ENCODE results near the gene PDE4D. TPM values are rescaled to one million over a fixed set of nuclear protein-coding genes. Genes with fewer than 3 reads are reported as not detected.

Gene PDE4D
- total RNA-seq, 5 donors from 2014 or later (not counting 1 experiment from before 2014, with no cell fraction given), result 45.1 to 136 (median 64.9) TPM

GRCh38 chr5:59741599-59741998 is 151.9 kb downstream of the PDE4D start:
- no peak overlapping the region for H3K27ac Mint-ChIP-seq
- POLR2A ChIA-PET, result no interaction called here
- no CpG with 5 or more reads among the region's 3 CpGs for WGBS (ENCODE audit: insufficient coverage)

GRCh38 chr5:59738024-59738423 is 155.5 kb downstream of the PDE4D start:
- DNase-seq (no peak), ATAC-seq (replicated peaks in 1 of 4) (no peak)
- Mint-ChIP-seq H3K4me3 (no peak overlapping the region), H3K27ac (no peak overlapping the region), H3K9me3 (no peaks in the 10 kb centered on the region), H3K36me3 (no peaks in the 10 kb centered on the region), H3K4me1 (no peaks in the 10 kb centered on the region), H3K27me3 (peaks cover 0 to 4% of the 10 kb centered on the region in 2 donors)
- Histone ChIP-seq H3K4me1 (ENCODE audit: control insufficient read depth in 1 of 2, extremely low read depth in 1 of 2, insufficient read depth in 2 of 2, low read length in 2 of 2) (no peaks in the 10 kb centered on the region), H3K36me3 (ENCODE audit: control insufficient read depth in 2 of 2, extremely low read depth in 1 of 2, insufficient read depth in 1 of 2, low read length in 1 of 2) (no peaks in the 10 kb centered on the region), H3K27me3 (replicated peaks in 1 of 2; ENCODE audit: control insufficient read depth in 2 of 2, extremely low read depth in 1 of 2, insufficient read depth in 2 of 2, low read length in 1 of 2) (no peaks in the 10 kb centered on the region), H3K27ac (ENCODE audit: low read length) (no peak overlapping the region), H3K4me3 (ENCODE audit: control insufficient read depth in 1 of 2, extremely low read depth in 1 of 2, low read length in 1 of 2) (no peak overlapping the region), H3K9me3 (no peaks in the 10 kb centered on the region)
- no CpG with 5 or more reads among the region's 1 CpG for WGBS (ENCODE audit: insufficient coverage)
- POLR2A ChIA-PET, result no interaction called here
- CTCF ChIA-PET, result no interaction called here

More at GRCh38 chr5:59741599-59741998, 151.9 kb downstream of the PDE4D start:
- Mint-ChIP-seq H3K36me3 (no peaks in the 10 kb centered on the region), H3K4me3 (no peak overlapping the region), H3K9me3 (no peaks in the 10 kb centered on the region), H3K4me1 (no peaks in the 10 kb centered on the region), H3K27me3 (no peaks in the 10 kb centered on the region)
- Histone ChIP-seq H3K36me3 (ENCODE audit: control insufficient read depth in 2 of 2, extremely low read depth in 1 of 2, insufficient read depth in 1 of 2, low read length in 1 of 2) (no peaks in the 10 kb centered on the region), H3K9me3 (no peaks in the 10 kb centered on the region), H3K27ac (ENCODE audit: low read length) (no peak overlapping the region), H3K4me1 (ENCODE audit: control insufficient read depth in 1 of 2, extremely low read depth in 1 of 2, insufficient read depth in 2 of 2, low read length in 2 of 2) (no peaks in the 10 kb centered on the region), H3K4me3 (ENCODE audit: control insufficient read depth in 1 of 2, extremely low read depth in 1 of 2, low read length in 1 of 2) (no peak overlapping the region), H3K27me3 (replicated peaks in 1 of 2; ENCODE audit: control insufficient read depth in 2 of 2, extremely low read depth in 1 of 2, insufficient read depth in 2 of 2, low read length in 1 of 2) (no peaks in the 10 kb centered on the region)
- ATAC-seq (replicated peaks in 1 of 4), result no peak
- CTCF ChIA-PET, result no interaction called here
- DNase-seq, result no peak

- no peaks in the 10 kb centered on the region for H3K36me3 ChIP-seq (ENCODE audit: control insufficient read depth in 2 of 2, extremely low read depth in 1 of 2, insufficient read depth in 1 of 2, low read length in 1 of 2)
- no peak overlapping the region for H3K27ac ChIP-seq (ENCODE audit: low read length)
- H3K9me3 ChIP-seq, result no peaks in the 10 kb centered on the region
- Mint-ChIP-seq H3K36me3 (no peaks in the 10 kb centered on the region), H3K4me3 (no peak overlapping the region), H3K9me3 (no peaks in the 10 kb centered on the region), H3K4me1 (no peaks in the 10 kb centered on the region), H3K27ac (no peak overlapping the region), H3K27me3 (peaks cover 0 to 4% of the 10 kb centered on the region in 2 donors)
- H3K27me3 ChIP-seq (replicated peaks in 1 of 2; ENCODE audit: control insufficient read depth in 2 of 2, extremely low read depth in 1 of 2, insufficient read depth in 2 of 2, low read length in 1 of 2), result no peaks in the 10 kb centered on the region
- no peak for ATAC-seq (replicated peaks in 1 of 4)
- ChIA-PET POLR2A (no interaction called here), CTCF (no interaction called here)
- no peak for DNase-seq
- H3K4me1 ChIP-seq (ENCODE audit: control insufficient read depth in 1 of 2, extremely low read depth in 1 of 2, insufficient read depth in 2 of 2, low read length in 2 of 2), result no peaks in the 10 kb centered on the region
- H3K4me3 ChIP-seq (ENCODE audit: control insufficient read depth in 1 of 2, extremely low read depth in 1 of 2, low read length in 1 of 2), result no peak overlapping the region
These were observed 160.7 kb downstream of the PDE4D start for GRCh38 chr5:59732806-59733205.

GRCh38 chr5:59732301-59732700 is 161.2 kb downstream of the PDE4D start:
- H3K4me3 ChIP-seq (ENCODE audit: control insufficient read depth in 1 of 2, extremely low read depth in 1 of 2, low read length in 1 of 2), result no peak overlapping the region
- Mint-ChIP-seq H3K4me3 (no peak overlapping the region), H3K4me1 (no peaks in the 10 kb centered on the region), H3K9me3 (no peaks in the 10 kb centered on the region), H3K36me3 (no peaks in the 10 kb centered on the region), H3K27ac (no peak overlapping the region), H3K27me3 (peaks cover 0 to 4% of the 10 kb centered on the region in 2 donors)
- CTCF ChIA-PET, result interaction anchor here in 1 of 2 donors (0.6 kb wide), 1 partner anchor 78 kb away, joined by 3 read pairs; no protein-coding TSS in a partner anchor
- H3K4me1 ChIP-seq (ENCODE audit: control insufficient read depth in 1 of 2, extremely low read depth in 1 of 2, insufficient read depth in 2 of 2, low read length in 2 of 2), result no peaks in the 10 kb centered on the region
- POLR2A ChIA-PET, result no interaction called here
- no peaks in the 10 kb centered on the region for H3K9me3 ChIP-seq
- ATAC-seq (replicated peaks in 1 of 4) (no peak), DNase-seq (no peak)
- no peak overlapping the region for H3K27ac ChIP-seq (ENCODE audit: low read length)
- no CpG with 5 or more reads among the region's 2 CpGs for WGBS (ENCODE audit: insufficient coverage)
- no peaks in the 10 kb centered on the region for H3K27me3 ChIP-seq (replicated peaks in 1 of 2; ENCODE audit: control insufficient read depth in 2 of 2, extremely low read depth in 1 of 2, insufficient read depth in 2 of 2, low read length in 1 of 2)
- H3K36me3 ChIP-seq (ENCODE audit: control insufficient read depth in 2 of 2, extremely low read depth in 1 of 2, insufficient read depth in 1 of 2, low read length in 1 of 2), result no peaks in the 10 kb centered on the region

- Histone ChIP-seq H3K27ac (ENCODE audit: low read length) (no peak overlapping the region), H3K4me1 (ENCODE audit: control insufficient read depth in 1 of 2, extremely low read depth in 1 of 2, insufficient read depth in 2 of 2, low read length in 2 of 2) (no peaks in the 10 kb centered on the region), H3K4me3 (ENCODE audit: control insufficient read depth in 1 of 2, extremely low read depth in 1 of 2, low read length in 1 of 2) (no peak overlapping the region), H3K9me3 (no peaks in the 10 kb centered on the region), H3K27me3 (replicated peaks in 1 of 2; ENCODE audit: control insufficient read depth in 2 of 2, extremely low read depth in 1 of 2, insufficient read depth in 2 of 2, low read length in 1 of 2) (no peaks in the 10 kb centered on the region), H3K36me3 (ENCODE audit: control insufficient read depth in 2 of 2, extremely low read depth in 1 of 2, insufficient read depth in 1 of 2, low read length in 1 of 2) (no peaks in the 10 kb centered on the region)
- no CpG with 5 or more reads among the region's 1 CpG for WGBS (ENCODE audit: insufficient coverage)
- DNase-seq, result no peak
- no peaks in the 10 kb centered on the region for H3K9me3 Mint-ChIP-seq
- no peak for ATAC-seq (replicated peaks in 1 of 4)
- no peak overlapping the region for H3K27ac Mint-ChIP-seq
- CTCF ChIA-PET, result interaction anchor here (0.6 kb wide), 2 partner anchors 65 to 79 kb away, joined by 3 to 4 read pairs; no protein-coding TSS in a partner anchor
- no peaks in the 10 kb centered on the region for H3K4me1 Mint-ChIP-seq
- peaks cover 0 to 4% of the 10 kb centered on the region in 2 donors for H3K27me3 Mint-ChIP-seq
- POLR2A ChIA-PET, result no interaction called here
- H3K36me3 Mint-ChIP-seq, result no peaks in the 10 kb centered on the region
- no peak overlapping the region for H3K4me3 Mint-ChIP-seq
These were observed 161.7 kb downstream of the PDE4D start for GRCh38 chr5:59731809-59732208.

GRCh38 chr5:59729820-59730219 is 163.7 kb downstream of the PDE4D start:
- H3K4me3 ChIP-seq (ENCODE audit: control insufficient read depth in 1 of 2, extremely low read depth in 1 of 2, low read length in 1 of 2), result no peak overlapping the region
- no peaks in the 10 kb centered on the region for H3K27me3 Mint-ChIP-seq
- H3K9me3 ChIP-seq, result no peaks in the 10 kb centered on the region
- ChIA-PET CTCF (interaction anchor here (0.5 to 0.8 kb wide), 2 partner anchors 57 to 1706 kb away, joined by 3 read pairs; no protein-coding TSS in a partner anchor), POLR2A (no interaction called here)
- ATAC-seq (replicated peaks in 1 of 4), result no peak
- no peaks in the 10 kb centered on the region for H3K27me3 ChIP-seq (replicated peaks in 1 of 2; ENCODE audit: control insufficient read depth in 2 of 2, extremely low read depth in 1 of 2, insufficient read depth in 2 of 2, low read length in 1 of 2)
- no CpG with 5 or more reads among the region's 2 CpGs for WGBS (ENCODE audit: insufficient coverage)
- no peak for DNase-seq
- H3K4me1 Mint-ChIP-seq, result no peaks in the 10 kb centered on the region
- H3K36me3 ChIP-seq (ENCODE audit: control insufficient read depth in 2 of 2, extremely low read depth in 1 of 2, insufficient read depth in 1 of 2, low read length in 1 of 2), result no peaks in the 10 kb centered on the region
- no peak overlapping the region for H3K27ac ChIP-seq (ENCODE audit: low read length)
- H3K36me3 Mint-ChIP-seq, result no peaks in the 10 kb centered on the region
- H3K4me3 Mint-ChIP-seq, result no peak overlapping the region
- no peak overlapping the region for H3K27ac Mint-ChIP-seq
- no peaks in the 10 kb centered on the region for H3K4me1 ChIP-seq (ENCODE audit: control insufficient read depth in 1 of 2, extremely low read depth in 1 of 2, insufficient read depth in 2 of 2, low read length in 2 of 2)
- H3K9me3 Mint-ChIP-seq, result no peaks in the 10 kb centered on the region

- Histone ChIP-seq H3K27me3 (replicated peaks in 1 of 2; ENCODE audit: control insufficient read depth in 2 of 2, extremely low read depth in 1 of 2, insufficient read depth in 2 of 2, low read length in 1 of 2) (no peaks in the 10 kb centered on the region), H3K9me3 (no peaks in the 10 kb centered on the region), H3K27ac (ENCODE audit: low read length) (no peak overlapping the region), H3K4me1 (ENCODE audit: control insufficient read depth in 1 of 2, extremely low read depth in 1 of 2, insufficient read depth in 2 of 2, low read length in 2 of 2) (no peaks in the 10 kb centered on the region), H3K36me3 (ENCODE audit: control insufficient read depth in 2 of 2, extremely low read depth in 1 of 2, insufficient read depth in 1 of 2, low read length in 1 of 2) (no peaks in the 10 kb centered on the region), H3K4me3 (ENCODE audit: control insufficient read depth in 1 of 2, extremely low read depth in 1 of 2, low read length in 1 of 2) (no peak overlapping the region)
- ATAC-seq (replicated peaks in 1 of 4) (no peak), DNase-seq (no peak)
- no peaks in the 10 kb centered on the region for H3K27me3 Mint-ChIP-seq
- no peaks in the 10 kb centered on the region for H3K9me3 Mint-ChIP-seq
- H3K36me3 Mint-ChIP-seq, result no peaks in the 10 kb centered on the region
- ChIA-PET CTCF (no interaction called here), POLR2A (no interaction called here)
- H3K4me3 Mint-ChIP-seq, result no peak overlapping the region
- no CpG with 5 or more reads among the region's 3 CpGs for WGBS (ENCODE audit: insufficient coverage)
- no peaks in the 10 kb centered on the region for H3K4me1 Mint-ChIP-seq
- H3K27ac Mint-ChIP-seq, result no peak overlapping the region
These were observed 164.2 kb downstream of the PDE4D start for GRCh38 chr5:59729357-59729756.
